Measurements from ENCODE around the gene ALDH3A1.

GRCh38 chr17:19730843-19731242, 17.3 kb downstream of the ALDH3A1 start:
- no peak for TF ChIP-seq CTCF (conservative IDR thresholded peaks at IDR 0.05; ENCODE audit: low read depth, low read length)
- TF ChIP-seq BHLHE40 (IDR thresholded peaks at IDR 0.05; ENCODE audit: low read depth, low read length) = no peak
- TF ChIP-seq POLR2A (IDR thresholded peaks at IDR 0.05; ENCODE audit: low read depth, low read length) = no peak
- TF ChIP-seq MAZ (IDR thresholded peaks at IDR 0.05; ENCODE audit: borderline replicate concordance, low read depth, low read length) = no peak
- no peak for TF ChIP-seq SMC3 (IDR thresholded peaks at IDR 0.05; ENCODE audit: low read depth, low read length)
- TF ChIP-seq CHD1 (IDR thresholded peaks at IDR 0.05; ENCODE audit: low read depth, low read length) = no peak
- no peak for TF ChIP-seq USF2 (IDR thresholded peaks at IDR 0.05; ENCODE audit: low read depth, low read length)
- no peak for TF ChIP-seq RAD21 (IDR thresholded peaks at IDR 0.05; ENCODE audit: low read length)
- TF ChIP-seq CEBPB (IDR thresholded peaks at IDR 0.05; ENCODE audit: low read depth, low read length) = no peak
- TF ChIP-seq RCOR1 (IDR thresholded peaks at IDR 0.05; ENCODE audit: insufficient replicate concordance, low read length) = no peak
- TF ChIP-seq RFX5 (IDR thresholded peaks at IDR 0.05; ENCODE audit: low read depth, low read length) = no peak
- TF ChIP-seq FOS (IDR thresholded peaks at IDR 0.05; ENCODE audit: low read depth, low read length) = no peak
